Parathyroid adenoma (tissue), 2 donors: ENCODE results near the gene OR2AG1.
A peak's percentile ranks its signal among the peaks of the same experiment; 100 is the strongest.

Source experiments
- H2AFZ ChIP-seq: fragments of 300-600 bp; sonication (generic); one replicate; pipeline ENCODE4 v1.7.0; 2017; ENCODE audit warnings: antibody characterized with exemption, mild to moderate bottlenecking
- H3K27ac ChIP-seq: fragments of 300-600 bp; sonication (generic); one replicate; pipeline ENCODE4 v1.7.0; 2017
- H3K27me3 ChIP-seq: fragments of 300-600 bp; sonication (generic); one replicate; pipeline ENCODE4 v1.7.0; 2017; ENCODE audit warnings: low read length; ENCODE audit not compliant: control insufficient read depth, insufficient read depth
- H3K36me3 ChIP-seq: fragments of 300-600 bp; sonication (generic); one replicate; pipeline ENCODE4 v1.7.0; 2017; ENCODE audit warnings: low read length; ENCODE audit not compliant: control insufficient read depth, insufficient read depth
- H3K4me1 ChIP-seq: fragments of 300-600 bp; sonication (generic); one replicate; pipeline ENCODE4 v1.7.0; 2017; ENCODE audit warnings: control low read depth
- H3K4me2 ChIP-seq: fragments of 300-600 bp; sonication (generic); one replicate; pipeline ENCODE4 v1.7.0; 2017; ENCODE audit warnings: low read length
- H3K4me3 ChIP-seq: fragments of 300-600 bp; sonication (generic); one replicate; pipeline ENCODE4 v1.7.0; 2017; ENCODE audit warnings: low read depth, low read length
- H3K79me2 ChIP-seq: fragments of 300-600 bp; sonication (generic); one replicate; pipeline ENCODE4 v1.7.0; 2017; ENCODE audit warnings: control low read depth
- H3K9ac ChIP-seq: fragments of 300-600 bp; sonication (generic); one replicate; pipeline ENCODE4 v1.7.0; 2017; ENCODE audit warnings: mild to moderate bottlenecking
- H3K9me3 ChIP-seq: fragments of 300-600 bp; sonication (generic); one replicate; pipeline ENCODE4 v1.7.0; 2017; ENCODE audit warnings: low read length; ENCODE audit not compliant: control insufficient read depth
- TF ChIP-seq, protein P1 (sequence below): fragments of 300-600 bp; sonication (generic); IDR thresholded peaks from one replicate; pipeline ENCODE4 v1.7.0; 2017; ENCODE audit warnings: antibody characterized with exemption, mild to moderate bottlenecking
- donor health status: primary hyperparathyroidism.

OR2AG1 gene

DNA sequence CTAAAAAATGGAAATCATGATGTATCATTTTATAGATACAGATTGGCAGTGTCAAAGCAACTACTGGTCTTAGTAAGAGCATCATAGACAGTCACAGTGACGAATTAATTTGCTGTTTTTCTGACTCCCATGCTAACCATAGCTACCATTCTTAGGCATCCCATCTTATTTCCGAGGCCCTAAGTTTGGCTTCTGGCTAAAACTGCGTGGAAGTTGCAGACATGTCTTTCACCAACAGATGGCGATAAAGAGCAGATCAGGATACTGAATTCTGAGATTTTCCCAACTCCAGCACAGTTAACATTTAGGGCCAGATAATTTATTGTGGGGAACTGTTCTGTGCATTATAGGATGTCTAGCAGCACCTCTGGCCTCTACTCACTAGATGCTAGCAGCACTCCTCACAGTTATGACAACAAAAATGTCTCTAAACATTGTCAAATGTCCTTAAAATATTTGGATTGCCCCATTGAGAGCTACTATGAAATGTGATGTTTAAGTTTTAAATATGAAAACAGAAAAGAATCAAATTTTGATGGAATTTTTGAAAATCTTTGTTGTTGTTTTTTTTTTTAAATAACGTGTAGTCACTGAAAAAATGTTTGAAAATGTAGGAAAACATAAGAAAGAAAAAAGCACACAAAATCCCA, 27.4 kb upstream of the OR2AG1 start:
- Histone ChIP-seq H3K27me3 (no peaks in the 10 kb centered on the region), H3K27ac (no peak overlapping the region), H3K9ac (no peak overlapping the region), H3K79me2 (no peaks in the 10 kb centered on the region), H3K4me1 (no peaks in the 10 kb centered on the region), H3K36me3 (no peaks in the 10 kb centered on the region), H3K4me2 (no peak overlapping the region), H3K9me3 (no peaks in the 10 kb centered on the region), H2AFZ (no peak overlapping the region), H3K4me3 (no peak overlapping the region)
- TF ChIP-seq, protein P1, sequence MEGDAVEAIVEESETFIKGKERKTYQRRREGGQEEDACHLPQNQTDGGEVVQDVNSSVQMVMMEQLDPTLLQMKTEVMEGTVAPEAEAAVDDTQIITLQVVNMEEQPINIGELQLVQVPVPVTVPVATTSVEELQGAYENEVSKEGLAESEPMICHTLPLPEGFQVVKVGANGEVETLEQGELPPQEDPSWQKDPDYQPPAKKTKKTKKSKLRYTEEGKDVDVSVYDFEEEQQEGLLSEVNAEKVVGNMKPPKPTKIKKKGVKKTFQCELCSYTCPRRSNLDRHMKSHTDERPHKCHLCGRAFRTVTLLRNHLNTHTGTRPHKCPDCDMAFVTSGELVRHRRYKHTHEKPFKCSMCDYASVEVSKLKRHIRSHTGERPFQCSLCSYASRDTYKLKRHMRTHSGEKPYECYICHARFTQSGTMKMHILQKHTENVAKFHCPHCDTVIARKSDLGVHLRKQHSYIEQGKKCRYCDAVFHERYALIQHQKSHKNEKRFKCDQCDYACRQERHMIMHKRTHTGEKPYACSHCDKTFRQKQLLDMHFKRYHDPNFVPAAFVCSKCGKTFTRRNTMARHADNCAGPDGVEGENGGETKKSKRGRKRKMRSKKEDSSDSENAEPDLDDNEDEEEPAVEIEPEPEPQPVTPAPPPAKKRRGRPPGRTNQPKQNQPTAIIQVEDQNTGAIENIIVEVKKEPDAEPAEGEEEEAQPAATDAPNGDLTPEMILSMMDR = peak; percentile 61

DNA sequence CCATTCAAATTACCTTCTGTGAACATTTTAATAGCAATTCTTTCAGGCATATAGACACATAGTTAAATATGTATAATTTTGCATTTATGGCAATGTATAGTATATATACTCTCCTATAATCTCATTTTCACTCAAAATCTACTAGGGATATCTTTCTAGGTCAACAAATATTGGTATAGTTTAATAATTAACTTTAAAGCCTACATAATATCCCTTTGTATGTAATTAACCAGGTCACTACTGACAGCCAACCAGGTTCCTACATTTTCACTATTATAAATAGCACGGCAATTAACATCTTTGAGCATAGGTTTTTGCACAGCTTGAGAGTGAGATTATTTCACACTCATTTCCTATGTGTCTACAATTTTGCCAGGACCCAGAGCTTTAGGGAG, 26.9 kb upstream of the OR2AG1 start:
- TF ChIP-seq, protein P1 = no peak
- Histone ChIP-seq H3K9ac (no peak overlapping the region), H3K9me3 (no peaks in the 10 kb centered on the region), H3K4me2 (no peak overlapping the region), H3K36me3 (no peaks in the 10 kb centered on the region), H3K79me2 (no peaks in the 10 kb centered on the region), H2AFZ (no peak overlapping the region), H3K27ac (no peak overlapping the region), H3K4me3 (no peak overlapping the region), H3K27me3 (no peaks in the 10 kb centered on the region), H3K4me1 (no peaks in the 10 kb centered on the region)

DNA sequence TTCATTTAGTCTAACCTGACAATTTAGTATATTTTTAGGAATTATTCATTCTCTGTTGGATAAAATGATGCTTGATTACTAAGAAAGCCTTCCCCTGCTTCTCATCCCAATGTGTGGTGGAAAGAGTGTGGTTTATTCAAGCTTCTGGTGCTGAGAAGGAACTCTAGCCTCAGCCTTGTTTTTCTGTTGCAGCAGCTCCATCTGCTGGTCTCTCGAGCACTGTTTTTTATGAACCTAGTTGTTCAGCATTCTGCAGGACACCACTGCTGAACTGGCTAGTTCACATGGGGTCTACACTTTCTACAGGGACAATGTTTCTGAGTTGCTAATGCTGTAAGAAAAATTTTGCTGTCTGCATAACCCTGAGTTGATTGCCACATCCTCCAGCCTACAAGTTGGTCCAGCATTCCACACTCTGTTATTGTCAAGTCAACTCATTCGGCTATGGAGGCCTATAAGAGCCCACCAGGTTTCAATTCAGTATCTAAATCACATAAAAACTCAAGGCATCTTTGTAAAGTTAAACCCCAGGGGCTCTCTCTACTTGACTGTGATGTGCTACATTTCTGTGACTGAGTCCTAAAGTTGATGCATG, 25.4 kb upstream of the OR2AG1 start:
- no peaks in the 10 kb centered on the region for H3K79me2 ChIP-seq
- H2AFZ ChIP-seq = no peak overlapping the region
- no peaks in the 10 kb centered on the region for H3K4me1 ChIP-seq
- H3K4me3 ChIP-seq = no peak overlapping the region
- H3K27me3 ChIP-seq = no peaks in the 10 kb centered on the region
- no peak overlapping the region for H3K9ac ChIP-seq
- H3K4me2 ChIP-seq = no peak overlapping the region
- H3K9me3 ChIP-seq = no peaks in the 10 kb centered on the region
- H3K36me3 ChIP-seq = no peaks in the 10 kb centered on the region
- H3K27ac ChIP-seq = no peak overlapping the region
- TF ChIP-seq, protein P1 = peak; percentile 14

DNA sequence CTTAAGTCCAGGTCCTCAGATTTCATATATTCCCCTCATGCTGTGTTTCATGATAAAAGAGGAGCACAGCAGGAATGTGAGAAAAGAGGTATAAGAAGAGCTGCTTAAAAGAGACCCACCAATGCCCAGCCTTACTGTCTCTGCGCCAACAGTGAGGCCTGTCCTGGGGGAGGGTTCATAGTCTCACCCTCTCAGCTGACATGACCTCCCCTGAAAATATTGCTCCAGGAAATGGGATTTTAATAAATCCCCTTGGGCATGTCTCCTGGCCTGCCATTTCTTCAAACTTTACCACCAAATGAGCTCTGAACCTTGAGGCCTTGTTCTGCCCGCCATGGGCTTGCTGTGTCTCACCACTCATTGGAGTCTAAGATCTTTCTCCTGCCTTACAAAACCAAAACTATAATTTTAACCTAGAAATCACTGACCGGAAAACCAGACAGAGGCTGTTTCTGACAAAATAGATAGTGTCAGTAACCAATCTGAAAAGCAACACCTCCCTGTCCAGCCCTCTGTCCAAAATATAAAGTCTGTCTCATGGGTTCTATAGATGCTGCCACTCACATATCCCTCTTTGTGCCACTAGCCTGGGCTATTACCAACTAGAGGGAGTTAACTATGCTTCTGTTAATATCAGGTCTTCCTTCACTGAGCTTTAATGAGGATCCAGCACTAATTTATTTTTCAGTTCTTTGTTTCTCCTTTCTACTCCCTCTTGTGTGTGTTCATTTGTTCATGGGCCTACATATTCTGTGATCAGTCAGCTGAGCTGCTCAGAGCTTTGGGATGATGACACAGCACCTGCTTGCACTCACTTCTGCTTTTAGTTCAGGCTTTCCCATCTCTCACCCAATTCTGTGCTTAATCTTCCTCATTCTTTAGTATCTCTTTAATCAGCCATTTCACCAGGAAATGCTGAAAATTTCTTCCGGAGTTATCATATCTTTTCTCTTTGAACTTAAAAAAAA, 10.6 kb upstream of the OR2AG1 start, which contains the start of gene OR2AG2:
Gene OR2AG2, minus strand, starts transcription at position 51 of the 968 bp plus-strand sequence. CDS start 3,019 bp downstream, outside the sequence.
- no peak within 1 kb of the TSS for H3K4me3 ChIP-seq
- H3K4me2 ChIP-seq = no peak within 1 kb of the TSS
- H3K27ac ChIP-seq = no peak within 1 kb of the TSS
- no peak within 1 kb of the TSS for H3K9ac ChIP-seq
- H2AFZ ChIP-seq = no peak within 1 kb of the TSS
- H3K36me3 ChIP-seq = no peaks in the 10 kb centered on the region
- no peaks in the 10 kb centered on the region for H3K9me3 ChIP-seq
- TF ChIP-seq, protein P1 = no peak
- H3K27me3 ChIP-seq = no peaks in the 10 kb centered on the region
- no peaks in the 10 kb centered on the region for H3K79me2 ChIP-seq
- no peaks in the 10 kb centered on the region for H3K4me1 ChIP-seq
